Liver (tissue), 9 donors: ENCODE data around the gene FHIP2A. TPM values are rescaled to one million over a fixed set of nuclear protein-coding genes. Genes with fewer than 3 reads are reported as not detected.
A peak's percentile ranks its signal among the peaks of the same experiment; 100 is the strongest.

Experiments used
- DNase-seq: peaks from one replicate; pipeline ENCODE4 v3.0.0-alpha.2; 2017; ENCODE audit warnings: low spot score
- H3K27ac ChIP-seq, 2 donors: one replicate each; pipeline ENCODE4 v1.7.0; 2013; ENCODE audit warnings: inconsistent platforms in 2 of 2, low read length in 2 of 2, control low read depth in 1 of 2, low read depth in 1 of 2, mild to moderate bottlenecking in 1 of 2
- H3K27me3 ChIP-seq, 4 donors: one replicate each; pipeline versions ENCODE4 v1.6.1 to v1.7.0; 2013; ENCODE audit warnings: low read length in 3 of 4, inconsistent platforms in 1 of 4, mild to moderate bottlenecking in 1 of 4, moderate library complexity in 1 of 4; ENCODE audit not compliant: control insufficient read depth in 4 of 4, insufficient read depth in 4 of 4
- H3K36me3 ChIP-seq, 4 donors: one replicate each; pipeline versions ENCODE4 v1.6.1 to v1.7.0; 2013; ENCODE audit warnings: low read length in 3 of 4, mild to moderate bottlenecking in 3 of 4, low read depth in 1 of 4, moderate library complexity in 1 of 4; ENCODE audit not compliant: control insufficient read depth in 4 of 4, insufficient read depth in 3 of 4
- H3K4me1 ChIP-seq, 4 donors: one replicate each; pipeline versions ENCODE4 v1.6.1 to v1.7.0; 2013; ENCODE audit warnings: low read length in 3 of 4, mild to moderate bottlenecking in 3 of 4, moderate library complexity in 1 of 4; ENCODE audit not compliant: control insufficient read depth in 4 of 4, insufficient read depth in 4 of 4
- H3K4me3 ChIP-seq, 3 donors: one replicate each; pipeline versions ENCODE4 v1.6.1 to v1.7.0; 2013; ENCODE audit warnings: low read length in 3 of 3, control low read depth in 1 of 3, low read depth in 1 of 3, mild to moderate bottlenecking in 1 of 3
- H3K9ac ChIP-seq, 2 donors: one replicate each; pipeline ENCODE4 v1.7.0; 2013; ENCODE audit warnings: low read length in 2 of 2, mild to moderate bottlenecking in 2 of 2, moderate library complexity in 2 of 2, control low read depth in 1 of 2, low read depth in 1 of 2
- H3K9me3 ChIP-seq, 4 donors: one replicate each; pipeline versions ENCODE4 v1.6.1 to v1.7.0; 2013; ENCODE audit warnings: low read length in 3 of 4; ENCODE audit not compliant: control insufficient read depth in 4 of 4
- ATF3 ChIP-seq: IDR thresholded peaks from 2 replicates; pipeline ENCODE4 v1.6.1; 2016; ENCODE audit warnings: antibody characterized with exemption
- CTCF ChIP-seq: fragments of 150-350 bp; IDR thresholded peaks from 2 replicates; pipeline ENCODE4 v1.5.1; 2017; ENCODE audit warnings: improper control_type of control experiment, low read depth, low read length; ENCODE audit not compliant: missing input control
- EGR1 ChIP-seq, 2 donors: IDR thresholded peaks; 2 replicates each; pipeline ENCODE4 v1.6.1; 2016 to 2018; ENCODE audit warnings: antibody characterized with exemption in 2 of 2, low read depth in 2 of 2
- FOXA1 ChIP-seq: IDR thresholded peaks from 2 replicates; pipeline ENCODE4 v1.6.1; 2016; ENCODE audit warnings: antibody characterized with exemption
- JUND ChIP-seq, 2 donors: IDR thresholded peaks; 2 replicates each; pipeline ENCODE4 v1.6.1; 2016; ENCODE audit warnings: antibody characterized with exemption in 2 of 2
- NR2F2 ChIP-seq: IDR thresholded peaks from 2 replicates; pipeline ENCODE4 v1.6.1; 2016; ENCODE audit warnings: antibody characterized with exemption
- REST ChIP-seq: IDR thresholded peaks from 2 replicates; pipeline ENCODE4 v1.6.1; 2016; ENCODE audit warnings: antibody characterized with exemption, mild to moderate bottlenecking
- SP1 ChIP-seq: IDR thresholded peaks from 2 replicates; pipeline ENCODE4 v1.6.1; 2018; ENCODE audit warnings: antibody characterized with exemption, mild to moderate bottlenecking
- TAF1 ChIP-seq: conservative IDR thresholded peaks from 2 replicates; pipeline ENCODE4 v1.6.1; 2016; ENCODE audit warnings: antibody characterized with exemption, mild to moderate bottlenecking
- ZBTB33 ChIP-seq: IDR thresholded peaks from 2 replicates; pipeline ENCODE4 v1.6.1; 2016; ENCODE audit warnings: antibody characterized with exemption
- WGBS: extraction: QIAGEN DNeasy Blood & Tissue Kit; methylation state at CpG from one replicate; pipeline ENCODE4 v1.1.7; 2013; 5-methylcytosine and 5-hydroxymethylcytosine counted together
- polyA plus RNA-seq, 2 donors: library from polyadenylated mRNA; stranded (reverse) in 1 of 2; unstranded in 1 of 2; fragments of 200-250 nt in 1 of 2; fragments of >200 nt in 1 of 2; fragmentation: Nextera tagmentation in 1 of 2; extraction: Ambion mirVana in 1 of 2; gene quantifications; one replicate each; pipeline versions ENCODE4 v1.2.1 to v1.2.3, GENCODE V29; 2013 to 2015
- total RNA-seq, 2 donors: library from RNA; depleted of rRNA; stranded (reverse); fragments of >200 nt; gene quantifications; one replicate each; pipeline ENCODE4 v1.2.3, GENCODE V29; 2014
- donor health status: healthy.
- donor health status: healthy.
- donor health status: healthy.
- donor health status: healthy.
- donor health status: healthy.

Gene FHIP2A
- total and polyA plus RNA-seq, 4 donors, result 8.0 to 21.1 (median 13.3) TPM

GRCh38 chr10:114779803-114780576 lies 41.6 kb upstream of the FHIP2A start:
- H3K27me3 ChIP-seq, result no peaks in the 10 kb centered on the region
- H3K9me3 ChIP-seq, result no peaks in the 10 kb centered on the region
- H3K36me3 ChIP-seq, result no peaks in the 10 kb centered on the region
- TF ChIP-seq JUND (IDR thresholded peaks at IDR 0.05) (peak in 1 of 2 donors; percentile 52), FOXA1 (no peak)
- H3K27ac ChIP-seq, result no peak overlapping the region
- no peak overlapping the region for H3K9ac ChIP-seq
- peaks cover 0 to 5% (median 2%) of the 10 kb centered on the region in 4 donors for H3K4me1 ChIP-seq
- WGBS, result 74% methylated on average over 3 of the region's 3 CpGs
- H3K4me3 ChIP-seq, result no peak overlapping the region
- no peak for DNase-seq

- Histone ChIP-seq H3K4me1 (peaks cover 0 to 8% (median 3%) of the 10 kb centered on the region in 4 donors), H3K9ac (no peak overlapping the region), H3K4me3 (no peak overlapping the region), H3K9me3 (no peaks in the 10 kb centered on the region), H3K36me3 (no peaks in the 10 kb centered on the region), H3K27me3 (no peaks in the 10 kb centered on the region), H3K27ac (no peak overlapping the region)
- DNase-seq, result no peak
- WGBS, result 89% methylated on average over 2 of the region's 2 CpGs
- TF ChIP-seq TAF1 (no peak), SP1 (no peak), FOXA1 (no peak), REST (no peak), EGR1 (IDR thresholded peaks at IDR 0.05; ENCODE audit: low read depth in 2 of 2) (no peak), JUND (IDR thresholded peaks at IDR 0.05) (no peak), CTCF (no peak), NR2F2 (no peak), ATF3 (no peak), ZBTB33 (no peak)
These were observed 40.9 kb upstream of the FHIP2A start for GRCh38 chr10:114780577-114781184.
